Measurements from ENCODE around the gene CHKA. TPM values are rescaled to one million over a fixed set of nuclear protein-coding genes. Genes with fewer than 3 reads are reported as not detected.
A peak's percentile ranks its signal among the peaks of the same experiment; 100 is the strongest.

Gene CHKA
- total and polyA plus RNA-seq, 9 of the 15 experiments (the other 6 are each of a cell fraction or from before 2014, with no cell fraction given), result 3.6 to 37.0 (median 30.2) TPM

- TF ChIP-seq USF2 (CRISPR knock-in tag; IDR thresholded peaks at IDR 0.05) (no peak), ZNF592 (IDR thresholded peaks at IDR 0.05) (0 out of 2 replicates have a peak, but pooled peaks have one; percentile 52), FOSL1 (tag; conservative IDR thresholded peaks at IDR 0.05) (peak; percentile 2; the same call in 1 of the 2 replicates), MAX (CRISPR knock-in tag; IDR thresholded peaks at IDR 0.05) (0 out of 2 replicates have a peak, but pooled peaks have one; percentile 4), HDAC2 (IDR thresholded peaks at IDR 0.05) (peak; percentile 99), FIP1L1 (IDR thresholded peaks at IDR 0.05; ENCODE audit: low read depth, low read length, poor library complexity, severe bottlenecking) (peak; percentile 58), SP1 (CRISPR knock-in tag; IDR thresholded peaks at IDR 0.05) (peak; percentile 72), ZNF3 (CRISPR knock-in tag; IDR thresholded peaks at IDR 0.05) (0 out of 2 replicates have a peak, but pooled peaks have one; percentile 28), ZNF316 (IDR thresholded peaks at IDR 0.05) (no peak), FOXP4 (CRISPR knock-in tag; IDR thresholded peaks at IDR 0.05; ENCODE audit: borderline replicate concordance) (0 out of 2 replicates have a peak, but pooled peaks have one; percentile 17), ETS1 (conservative IDR thresholded peaks at IDR 0.05; ENCODE audit: control insufficient read depth, low read depth, low read length) (peak; percentile 71; the same call in 1 of the 2 replicates), NONO (IDR thresholded peaks at IDR 0.05; ENCODE audit: low read depth in 2 of 2, low read length in 1 of 2) (no peak), DEAF1 (CRISPR knock-in tag; IDR thresholded peaks at IDR 0.05) (0 out of 2 replicates have a peak, but pooled peaks have one; percentile 6), ZNF253 (CRISPR knock-in tag; conservative IDR thresholded peaks at IDR 0.05) (no peak), CBX1 (IDR thresholded peaks at IDR 0.05; ENCODE audit: low read depth) (peak; percentile 97)
These were observed 82.3 kb downstream of the CHKA start, which contains the start of gene TCIRG1 (continued) for GRCh38 chr11:68038718-68039525.
